GM21526 (cell line): ENCODE data around the gene DEXI.
A peak's percentile ranks its signal among the peaks of the same experiment; 100 is the strongest.
"Not testable (repeated sequence)": the region's sequence is repeated elsewhere in the genome, so short reads cannot be mapped to it uniquely, and the experiment has no call there.

Experiments used
- ATAC-seq: cut with Tn5 transposase; IDR thresholded peaks from one replicate; pipeline ENCODE4 v1.9.1; 2021; ENCODE audit warnings: moderate library complexity; ENCODE audit not compliant: unreplicated experiment, low FRiP score

Gene DEXI

GRCh38 chr16:10970065-10970464 lies 27.8 kb upstream of the DEXI start:
- no peak for ATAC-seq

GRCh38 chr16:10969615-10970014 lies 27.3 kb upstream of the DEXI start:
- no peak for ATAC-seq

- ATAC-seq, result no peak
These were observed 26.2 kb upstream of the DEXI start for GRCh38 chr16:10968498-10968897.

GRCh38 chr16:10967986-10968385 lies 25.7 kb upstream of the DEXI start:
- no peak for ATAC-seq

GRCh38 chr16:10966559-10966958 lies 24.3 kb upstream of the DEXI start:
- ATAC-seq, result not testable (repeated sequence)

GRCh38 chr16:10966129-10966528 lies 23.9 kb upstream of the DEXI start:
- ATAC-seq, result no peak

- ATAC-seq, result no peak
These were observed 23.3 kb upstream of the DEXI start for GRCh38 chr16:10965440-10966061.

- no peak for ATAC-seq
These were observed 22.6 kb upstream of the DEXI start for GRCh38 chr16:10964891-10965326.

- no peak for ATAC-seq
These were observed 22.0 kb upstream of the DEXI start for GRCh38 chr16:10964039-10964890.

GRCh38 chr16:10961231-10961630 lies 19.0 kb upstream of the DEXI start:
- ATAC-seq, result no peak

- ATAC-seq, result no peak
These were observed 16.9 kb upstream of the DEXI start for GRCh38 chr16:10959161-10959560.

- no peak for ATAC-seq
These were observed 15.7 kb upstream of the DEXI start for GRCh38 chr16:10957771-10958482.

- no peak for ATAC-seq
These were observed 12.6 kb upstream of the DEXI start for GRCh38 chr16:10954903-10955302.

GRCh38 chr16:10951026-10951425 lies 8.8 kb upstream of the DEXI start:
- no peak for ATAC-seq

GRCh38 chr16:10950393-10950792 lies 8.1 kb upstream of the DEXI start:
- no peak for ATAC-seq

- ATAC-seq, result peak; percentile 56
These were observed 7.2 kb upstream of the DEXI start for GRCh38 chr16:10949424-10949970.

- no peak for ATAC-seq
These were observed 5.0 kb upstream of the DEXI start for GRCh38 chr16:10947211-10947787.

GRCh38 chr16:10946308-10946707 lies 4.0 kb upstream of the DEXI start:
- ATAC-seq, result no peak

GRCh38 chr16:10945065-10945787 lies 3.0 kb upstream of the DEXI start:
- ATAC-seq, result no peak
